ENCODE data around the gene LNX1. TPM values are rescaled to one million over a fixed set of nuclear protein-coding genes. Genes with fewer than 3 reads are reported as not detected.
A peak's percentile ranks its signal among the peaks of the same experiment; 100 is the strongest.

The LNX1 gene
- 0.77 TPM for polyA plus RNA-seq (2013, experiment 1 of 2)
- polyA plus RNA-seq (2013, experiment 2 of 2): 0.66 TPM

DNA sequence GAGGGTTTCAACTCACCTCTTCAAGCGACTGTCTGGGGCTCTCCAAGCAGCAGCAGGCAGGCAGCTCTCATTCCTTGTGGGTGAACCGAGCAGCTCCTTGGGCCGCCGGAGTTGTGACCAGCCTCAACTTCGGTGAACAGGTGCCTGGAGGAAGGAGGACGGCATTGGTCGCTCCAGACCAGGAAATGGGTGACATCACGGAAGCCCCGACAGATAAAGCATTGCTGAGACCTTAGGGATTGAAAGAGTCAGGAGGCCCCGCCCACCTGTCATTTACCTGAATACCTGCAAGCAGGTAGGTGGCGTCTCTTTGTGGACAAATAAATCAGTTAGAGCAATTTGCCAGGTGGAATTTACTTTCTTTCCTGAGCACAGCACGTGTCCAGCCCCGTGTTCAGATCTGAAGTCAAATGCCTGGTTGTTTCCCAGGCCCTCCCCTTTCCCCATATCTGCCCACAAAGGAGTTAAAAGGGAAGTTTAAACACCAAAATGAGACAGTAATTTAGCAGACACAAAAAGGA lies at the start of gene LNX1:
TSS of gene LNX1 (minus strand) at position 115 of the 521 bp plus-strand sequence. CDS start 17,484 bp downstream, outside the sequence.
- Histone ChIP-seq H3K9me3 (ENCODE audit: control insufficient read depth, low read length) (no peaks in the 10 kb centered on the region), H3K36me3 (ENCODE audit: control insufficient read depth, insufficient read depth, low read length) (no peaks in the 10 kb centered on the region), H3K4me3 (ENCODE audit: extremely low read depth, insufficient read depth, low read length, poor library complexity, severe bottlenecking) (no peak within 1 kb of the TSS), H3K4me1 (ENCODE audit: control insufficient read depth, insufficient read depth, low read length, poor library complexity, severe bottlenecking) (peaks cover 28% of the 10 kb centered on the region), H3K27ac (ENCODE audit: low read depth, low read length, severe bottlenecking) (peak within 1 kb of the TSS; percentile 86)
- WGBS, 2 experiments (ENCODE audit: insufficient coverage in 2 of 2): 68 to 77% methylated on average over 9 to 11 of the region's 13 CpGs

- WGBS, 2 experiments (ENCODE audit: insufficient coverage in 2 of 2): 89 to 93% methylated on average over 8 of the region's 10 CpGs
- Histone ChIP-seq H3K36me3 (ENCODE audit: control insufficient read depth, insufficient read depth, low read length) (no peaks in the 10 kb centered on the region), H3K9me3 (ENCODE audit: control insufficient read depth, low read length) (no peaks in the 10 kb centered on the region), H3K4me1 (ENCODE audit: control insufficient read depth, insufficient read depth, low read length, poor library complexity, severe bottlenecking) (no peaks in the 10 kb centered on the region), H3K4me3 (ENCODE audit: extremely low read depth, insufficient read depth, low read length, poor library complexity, severe bottlenecking) (no peak overlapping the region), H3K27ac (ENCODE audit: low read depth, low read length, severe bottlenecking) (no peak overlapping the region)
Measured at GRCh38 chr4:53640576-53641453, 49.5 kb upstream of the LNX1 start.

DNA sequence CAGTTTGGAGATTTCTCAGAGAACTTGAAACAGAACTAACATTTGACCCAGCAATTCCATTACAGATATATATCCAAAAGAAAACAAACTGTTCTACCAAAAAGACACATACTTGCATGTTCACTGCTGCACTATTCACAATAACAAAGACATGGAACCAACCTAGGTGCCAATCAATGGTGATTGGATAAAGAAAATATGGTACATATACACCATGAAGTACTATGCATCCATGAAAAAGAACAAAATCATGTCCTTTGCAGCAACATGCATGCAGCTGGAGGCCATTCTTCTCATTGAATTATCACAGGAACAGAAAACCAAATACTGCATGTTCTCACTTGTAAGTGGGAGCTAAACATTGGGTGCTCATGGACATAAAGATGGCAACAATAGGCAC lies 47.6 kb upstream of the LNX1 start:
- Histone ChIP-seq H3K27ac (ENCODE audit: low read depth, low read length, severe bottlenecking) (no peak overlapping the region), H3K4me3 (ENCODE audit: extremely low read depth, insufficient read depth, low read length, poor library complexity, severe bottlenecking) (no peak overlapping the region), H3K4me1 (ENCODE audit: control insufficient read depth, insufficient read depth, low read length, poor library complexity, severe bottlenecking) (no peaks in the 10 kb centered on the region), H3K36me3 (ENCODE audit: control insufficient read depth, insufficient read depth, low read length) (no peaks in the 10 kb centered on the region), H3K9me3 (ENCODE audit: control insufficient read depth, low read length) (no peaks in the 10 kb centered on the region)

DNA sequence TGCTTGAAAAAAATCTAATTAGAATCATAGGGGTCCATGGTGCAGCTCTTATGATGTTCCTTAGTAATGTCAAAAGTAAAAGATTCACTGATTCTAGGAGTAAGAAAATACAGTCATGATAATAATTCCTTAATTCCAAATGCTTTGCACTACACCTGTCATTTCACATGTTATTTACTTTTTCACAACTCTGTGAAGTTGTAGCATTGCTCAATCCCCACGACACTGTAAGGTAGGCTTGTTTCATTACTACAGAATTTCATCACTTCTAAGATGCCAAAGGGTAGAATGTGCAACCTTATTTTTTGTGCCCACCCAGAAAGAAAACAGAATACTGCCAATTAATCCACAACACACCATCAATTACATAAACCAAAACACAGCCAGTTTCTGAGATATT lies 46.1 kb upstream of the LNX1 start:
- Histone ChIP-seq H3K4me1 (ENCODE audit: control insufficient read depth, insufficient read depth, low read length, poor library complexity, severe bottlenecking) (no peaks in the 10 kb centered on the region), H3K4me3 (ENCODE audit: extremely low read depth, insufficient read depth, low read length, poor library complexity, severe bottlenecking) (no peak overlapping the region), H3K27ac (ENCODE audit: low read depth, low read length, severe bottlenecking) (no peak overlapping the region), H3K9me3 (ENCODE audit: control insufficient read depth, low read length) (no peaks in the 10 kb centered on the region), H3K36me3 (ENCODE audit: control insufficient read depth, insufficient read depth, low read length) (no peaks in the 10 kb centered on the region)
- WGBS, 2 experiments (ENCODE audit: insufficient coverage in 2 of 2): 80% methylated on average over 1 of the region's 1 CpG; no CpG with 5 or more reads in 1 of the 2 experiments

GRCh38 chr4:53635697-53636483 lies 44.6 kb upstream of the LNX1 start:
- Histone ChIP-seq H3K4me3 (ENCODE audit: extremely low read depth, insufficient read depth, low read length, poor library complexity, severe bottlenecking) (no peak overlapping the region), H3K36me3 (ENCODE audit: control insufficient read depth, insufficient read depth, low read length) (no peaks in the 10 kb centered on the region), H3K27ac (ENCODE audit: low read depth, low read length, severe bottlenecking) (no peak overlapping the region), H3K4me1 (ENCODE audit: control insufficient read depth, insufficient read depth, low read length, poor library complexity, severe bottlenecking) (no peaks in the 10 kb centered on the region), H3K9me3 (ENCODE audit: control insufficient read depth, low read length) (no peaks in the 10 kb centered on the region)
- WGBS, 2 experiments (ENCODE audit: insufficient coverage in 2 of 2): 83 to 100% methylated on average over 1 to 2 of the region's 5 CpGs

GRCh38 chr4:53633608-53634007 lies 42.3 kb upstream of the LNX1 start:
- H3K36me3 ChIP-seq (ENCODE audit: control insufficient read depth, insufficient read depth, low read length): no peaks in the 10 kb centered on the region
- WGBS, 2 experiments (ENCODE audit: insufficient coverage in 2 of 2): 75 to 96% methylated on average over 1 to 4 of the region's 4 CpGs

GRCh38 chr4:53629296-53629695 lies 38.0 kb upstream of the LNX1 start:
- Histone ChIP-seq H3K9me3 (ENCODE audit: control insufficient read depth, low read length) (no peaks in the 10 kb centered on the region), H3K4me3 (ENCODE audit: extremely low read depth, insufficient read depth, low read length, poor library complexity, severe bottlenecking) (no peak overlapping the region), H3K27ac (ENCODE audit: low read depth, low read length, severe bottlenecking) (no peak overlapping the region), H3K4me1 (ENCODE audit: control insufficient read depth, insufficient read depth, low read length, poor library complexity, severe bottlenecking) (no peaks in the 10 kb centered on the region), H3K36me3 (ENCODE audit: control insufficient read depth, insufficient read depth, low read length) (no peaks in the 10 kb centered on the region)
- 29% methylated on average over 1 of the region's 1 CpG; no CpG with 5 or more reads in 1 of the 2 experiments for WGBS, 2 experiments (ENCODE audit: insufficient coverage in 2 of 2)

More at GRCh38 chr4:53633608-53634007, 42.3 kb upstream of the LNX1 start:
- no peak overlapping the region for H3K27ac ChIP-seq (ENCODE audit: low read depth, low read length, severe bottlenecking)
- no peaks in the 10 kb centered on the region for H3K4me1 ChIP-seq (ENCODE audit: control insufficient read depth, insufficient read depth, low read length, poor library complexity, severe bottlenecking)
- H3K4me3 ChIP-seq (ENCODE audit: extremely low read depth, insufficient read depth, low read length, poor library complexity, severe bottlenecking): no peak overlapping the region
- H3K9me3 ChIP-seq (ENCODE audit: control insufficient read depth, low read length): no peaks in the 10 kb centered on the region

DNA sequence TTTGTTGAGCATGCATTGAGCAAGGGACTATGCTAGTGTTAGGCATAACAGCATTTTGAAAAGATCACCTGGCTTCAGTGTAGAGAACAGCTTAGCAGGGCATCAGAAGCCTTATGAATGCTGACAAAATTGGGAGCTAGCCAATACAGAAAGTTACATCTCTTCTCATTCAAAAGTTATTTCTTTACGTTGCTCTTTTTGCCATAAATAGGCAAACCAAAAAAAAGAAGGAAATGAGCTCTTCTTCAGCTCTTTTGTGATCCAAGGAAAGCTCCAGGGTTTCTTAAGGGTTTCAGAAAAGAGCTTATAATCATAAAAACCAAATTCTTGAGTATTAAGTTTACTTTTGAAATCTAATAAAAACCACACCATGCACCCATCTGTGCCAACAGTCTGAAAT lies 35.2 kb upstream of the LNX1 start:
- Histone ChIP-seq H3K36me3 (ENCODE audit: control insufficient read depth, insufficient read depth, low read length) (no peaks in the 10 kb centered on the region), H3K9me3 (ENCODE audit: control insufficient read depth, low read length) (no peaks in the 10 kb centered on the region), H3K27ac (ENCODE audit: low read depth, low read length, severe bottlenecking) (no peak overlapping the region), H3K4me3 (ENCODE audit: extremely low read depth, insufficient read depth, low read length, poor library complexity, severe bottlenecking) (no peak overlapping the region), H3K4me1 (ENCODE audit: control insufficient read depth, insufficient read depth, low read length, poor library complexity, severe bottlenecking) (no peaks in the 10 kb centered on the region)
- 100% methylated on average over 1 of the region's 1 CpG; no CpG with 5 or more reads in 1 of the 2 experiments for WGBS, 2 experiments (ENCODE audit: insufficient coverage in 2 of 2)

DNA sequence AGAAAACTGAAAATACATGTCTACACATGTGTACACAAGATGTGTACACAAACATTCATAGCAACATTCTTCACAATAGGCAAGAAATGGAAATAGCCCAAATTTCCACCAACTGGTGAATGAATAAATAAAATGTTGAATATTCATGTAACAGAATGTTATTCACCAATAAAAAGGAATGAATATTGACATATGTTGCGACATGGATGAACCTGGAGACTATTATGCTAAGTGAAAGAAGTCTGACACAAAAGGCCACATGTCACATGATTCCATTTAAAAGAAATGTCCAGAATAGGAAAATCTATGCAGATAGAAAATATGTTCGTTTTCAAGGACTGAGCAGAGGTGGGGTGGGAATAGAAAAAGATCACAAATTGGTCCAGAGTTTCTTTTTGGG lies 34.6 kb upstream of the LNX1 start:
- H3K36me3 ChIP-seq (ENCODE audit: control insufficient read depth, insufficient read depth, low read length): no peaks in the 10 kb centered on the region
- H3K9me3 ChIP-seq (ENCODE audit: control insufficient read depth, low read length): no peaks in the 10 kb centered on the region
- H3K4me3 ChIP-seq (ENCODE audit: extremely low read depth, insufficient read depth, low read length, poor library complexity, severe bottlenecking): no peak overlapping the region
- 88% methylated on average over 1 of the region's 2 CpGs; no CpG with 5 or more reads in 1 of the 2 experiments for WGBS, 2 experiments (ENCODE audit: insufficient coverage in 2 of 2)
- no peak overlapping the region for H3K27ac ChIP-seq (ENCODE audit: low read depth, low read length, severe bottlenecking)
- no peaks in the 10 kb centered on the region for H3K4me1 ChIP-seq (ENCODE audit: control insufficient read depth, insufficient read depth, low read length, poor library complexity, severe bottlenecking)

GRCh38 chr4:53622739-53623151 lies 31.5 kb upstream of the LNX1 start:
- Histone ChIP-seq H3K36me3 (ENCODE audit: control insufficient read depth, insufficient read depth, low read length) (no peaks in the 10 kb centered on the region), H3K4me3 (ENCODE audit: extremely low read depth, insufficient read depth, low read length, poor library complexity, severe bottlenecking) (no peak overlapping the region), H3K4me1 (ENCODE audit: control insufficient read depth, insufficient read depth, low read length, poor library complexity, severe bottlenecking) (no peaks in the 10 kb centered on the region), H3K9me3 (ENCODE audit: control insufficient read depth, low read length) (no peaks in the 10 kb centered on the region), H3K27ac (ENCODE audit: low read depth, low read length, severe bottlenecking) (no peak overlapping the region)
- WGBS, 2 experiments (ENCODE audit: insufficient coverage in 2 of 2): 100% methylated on average over 1 of the region's 1 CpG; no CpG with 5 or more reads in 1 of the 2 experiments

All from mesodermal cell (in vitro differentiated cells).